Left cardiac atrium (tissue), 4 donors: Measurements from ENCODE around the gene ITIH5. TPM values are rescaled to one million over a fixed set of nuclear protein-coding genes. Genes with fewer than 3 reads are reported as not detected.

Experiments
- ATAC-seq, 2 donors: fragments of 200-7000 bp; cut with Tn5 transposase; one replicate each; pipeline ENCODE4 v1.9.1; 2020; ENCODE audit warnings: mild to moderate bottlenecking in 2 of 2, moderate library complexity in 2 of 2
- DNase-seq: peaks from one replicate; pipeline ENCODE4 v3.0.0-alpha.2; 2020
- intact Hi-C, 2 donors: fragments of 100-400 bp; cut with DNase I; formaldehyde crosslinking; loops; one replicate each; pipeline versions ENCODE4 v1.14.1 to v1.15.1; 2022 to 2023
- total RNA-seq, 2 donors: library from RNA; stranded (reverse); fragmentation: NEBNext Ultra II Directional; extraction: Animal tissue kit (Norgen Biotek cat#: 25700); gene quantifications; one replicate each; pipeline ENCODE4 v1.2.1, GENCODE V29; 2021
- donor health status: DM: no; HTN: yes; CAD: no.
- donor health status: DM: no; HTN: yes; CAD: no; lungs with severe emphysema.
- donor health status: DM: yes; HTN: yes; CAD: no.
- donor health status: Dilated cardiomyopathy.

ITIH5 gene
- total RNA-seq, 2 donors from 2014 or later = 20.4 to 22.1 TPM

- intact Hi-C loops = no loop called here
- peak; percentile 42 to 58 for ATAC-seq
Measured at GRCh38 chr10:7563368-7563767, 103.4 kb downstream of the ITIH5 start.

GRCh38 chr10:7561985-7562384 lies 104.8 kb downstream of the ITIH5 start:
- intact Hi-C loops = no loop called here
- no peak for DNase-seq
- ATAC-seq = peak in 1 of 2 donors; percentile 5

More at GRCh38 chr10:7563368-7563767, 103.4 kb downstream of the ITIH5 start:
- peak; percentile 75 for DNase-seq

GRCh38 chr10:7561216-7561893 lies 105.4 kb downstream of the ITIH5 start:
- DNase-seq = peak; percentile 73
- intact Hi-C loops = no loop called here
- ATAC-seq = peak; percentile 84 to 93

- intact Hi-C loops = no loop called here
- DNase-seq = no peak
- ATAC-seq = peak in 1 of 2 donors; percentile 34
Measured at GRCh38 chr10:7560519-7560918, 106.2 kb downstream of the ITIH5 start.

GRCh38 chr10:7559386-7559785 lies 107.4 kb downstream of the ITIH5 start:
- intact Hi-C loops = no loop called here
- no peak for ATAC-seq
- no peak for DNase-seq

GRCh38 chr10:7558036-7558435 lies 108.7 kb downstream of the ITIH5 start:
- DNase-seq (no peak), ATAC-seq (no peak)
- intact Hi-C loops = no loop called here

GRCh38 chr10:7553531-7553930 lies 113.2 kb downstream of the ITIH5 start:
- intact Hi-C loops = no loop called here
- DNase-seq = no peak
- ATAC-seq = no peak

GRCh38 chr10:7551950-7552716 lies 114.6 kb downstream of the ITIH5 start:
- ATAC-seq (peak; percentile 76 to 77), DNase-seq (no peak)
- intact Hi-C loops = no loop called here

GRCh38 chr10:7551289-7551688 lies 115.5 kb downstream of the ITIH5 start:
- intact Hi-C loops = no loop called here
- ATAC-seq (peak; percentile 17 to 25), DNase-seq (no peak)

- no peak for ATAC-seq
- intact Hi-C loops = no loop called here
- DNase-seq = no peak
Measured at GRCh38 chr10:7550013-7550412, 116.8 kb downstream of the ITIH5 start.

- DNase-seq (no peak), ATAC-seq (peak in 1 of 2 donors; percentile 23)
- intact Hi-C loops = no loop called here
Measured at GRCh38 chr10:7547829-7548228, 118.9 kb downstream of the ITIH5 start.

- ATAC-seq (no peak), DNase-seq (no peak)
- intact Hi-C loops = no loop called here
Measured at GRCh38 chr10:7547206-7547605, 119.6 kb downstream of the ITIH5 start.

- ATAC-seq (no peak), DNase-seq (no peak)
- intact Hi-C loops = no loop called here
Measured at GRCh38 chr10:7546385-7546967, 120.3 kb downstream of the ITIH5 start.

- ATAC-seq (no peak), DNase-seq (no peak)
- intact Hi-C loops = no loop called here
Measured at GRCh38 chr10:7545792-7546191, 121.0 kb downstream of the ITIH5 start.

GRCh38 chr10:7545261-7545660 lies 121.5 kb downstream of the ITIH5 start:
- peak; percentile 59 for DNase-seq
- intact Hi-C loops = no loop called here
- ATAC-seq = no peak

- peak in 1 of 2 donors; percentile 17 for ATAC-seq
- intact Hi-C loops = no loop called here
- no peak for DNase-seq
Measured at GRCh38 chr10:7544203-7544602, 122.6 kb downstream of the ITIH5 start.

- ATAC-seq (no peak), DNase-seq (no peak)
- intact Hi-C loops = no loop called here
Measured at GRCh38 chr10:7542189-7542914, 124.4 kb downstream of the ITIH5 start.

- ATAC-seq (peak; percentile 87 to 91), DNase-seq (peak; percentile 67)
- intact Hi-C loops = no loop called here
Measured at GRCh38 chr10:7541137-7542087, 125.4 kb downstream of the ITIH5 start.
